ENCODE results near the gene PTPRN2. TPM values are rescaled to one million over a fixed set of nuclear protein-coding genes. Genes with fewer than 3 reads are reported as not detected.

The PTPRN2 gene
- total RNA-seq, 2 donors from 2014 or later = 26.1 to 55.5 TPM

- Histone ChIP-seq H3K4me3 (no peak overlapping the region), H3K4me1 (replicated peaks) (no peaks in the 10 kb centered on the region), H3K9me3 (no peaks in the 10 kb centered on the region), H3K27ac (no peak overlapping the region), H3K36me3 (no peaks in the 10 kb centered on the region), H3K27me3 (replicated peaks; ENCODE audit: insufficient read depth) (no peaks in the 10 kb centered on the region)
- TF ChIP-seq POLR2A (IDR thresholded peaks at IDR 0.05) (no peak), CTCF (IDR thresholded peaks at IDR 0.05) (no peak)
- 85% methylated on average over 20 of the region's 20 CpGs for WGBS
- intact Hi-C loops (cut with DNase I) = no loop called here
- DNase-seq (ENCODE audit: low spot score) = no peak
Measured at GRCh38 chr7:157523766-157524421, 1063.7 kb downstream of the PTPRN2 start.

- no peak for TF ChIP-seq CTCF (IDR thresholded peaks at IDR 0.05)
- TF ChIP-seq POLR2A (IDR thresholded peaks at IDR 0.05) = no peak
- no peak for TF ChIP-seq POLR2AphosphoS5 (IDR thresholded peaks at IDR 0.05)
- Histone ChIP-seq H3K4me1 (replicated peaks) (no peaks in the 10 kb centered on the region), H3K4me3 (no peak overlapping the region), H3K9me3 (no peaks in the 10 kb centered on the region), H3K27ac (no peak overlapping the region), H3K36me3 (no peaks in the 10 kb centered on the region), H3K27me3 (replicated peaks; ENCODE audit: insufficient read depth) (no peaks in the 10 kb centered on the region)
- WGBS = 88% methylated on average over 7 of the region's 13 CpGs
- intact Hi-C loops (cut with DNase I) = no loop called here
- DNase-seq (ENCODE audit: low spot score) = no peak
Measured at GRCh38 chr7:157523371-157523765, 1064.3 kb downstream of the PTPRN2 start.

- TF ChIP-seq CTCF (IDR thresholded peaks at IDR 0.05) (no peak), POLR2A (IDR thresholded peaks at IDR 0.05) (no peak), POLR2AphosphoS5 (IDR thresholded peaks at IDR 0.05) (no peak)
- no peaks in the 10 kb centered on the region for H3K36me3 ChIP-seq
- no peaks in the 10 kb centered on the region for H3K9me3 ChIP-seq
- no peaks in the 10 kb centered on the region for H3K4me1 ChIP-seq (replicated peaks)
- 44% methylated on average over 9 of the region's 9 CpGs for WGBS
- no peak overlapping the region for H3K27ac ChIP-seq
- intact Hi-C loops (cut with DNase I) = no loop called here
- DNase-seq (ENCODE audit: low spot score) = no peak
- no peak overlapping the region for H3K4me3 ChIP-seq
- H3K27me3 ChIP-seq (replicated peaks; ENCODE audit: insufficient read depth) = no peaks in the 10 kb centered on the region
Measured at GRCh38 chr7:157522954-157523353, 1064.7 kb downstream of the PTPRN2 start.

GRCh38 chr7:157522189-157522588, 1065.4 kb downstream of the PTPRN2 start:
- no peak for TF ChIP-seq POLR2A (IDR thresholded peaks at IDR 0.05)
- no peak for TF ChIP-seq POLR2AphosphoS5 (IDR thresholded peaks at IDR 0.05)
- no peak for TF ChIP-seq CTCF (IDR thresholded peaks at IDR 0.05)
- 88% methylated on average over 18 of the region's 18 CpGs for WGBS
- H3K27me3 ChIP-seq (replicated peaks; ENCODE audit: insufficient read depth) = no peaks in the 10 kb centered on the region
- no peaks in the 10 kb centered on the region for H3K36me3 ChIP-seq
- no peak for DNase-seq (ENCODE audit: low spot score)
- intact Hi-C loops (cut with DNase I) = no loop called here
- no peak overlapping the region for H3K4me3 ChIP-seq
- no peaks in the 10 kb centered on the region for H3K4me1 ChIP-seq (replicated peaks)
- H3K9me3 ChIP-seq = no peaks in the 10 kb centered on the region
- no peak overlapping the region for H3K27ac ChIP-seq

GRCh38 chr7:157521752-157522151, 1065.9 kb downstream of the PTPRN2 start:
- intact Hi-C loops (cut with DNase I) = no loop called here
- no peak for TF ChIP-seq CTCF (IDR thresholded peaks at IDR 0.05)
- no peak for TF ChIP-seq POLR2AphosphoS5 (IDR thresholded peaks at IDR 0.05)
- TF ChIP-seq POLR2A (IDR thresholded peaks at IDR 0.05) = no peak
- Histone ChIP-seq H3K9me3 (no peaks in the 10 kb centered on the region), H3K4me3 (no peak overlapping the region), H3K4me1 (replicated peaks) (no peaks in the 10 kb centered on the region), H3K27ac (no peak overlapping the region), H3K27me3 (replicated peaks; ENCODE audit: insufficient read depth) (no peaks in the 10 kb centered on the region), H3K36me3 (no peaks in the 10 kb centered on the region)
- DNase-seq (ENCODE audit: low spot score) = no peak
- WGBS = 81% methylated on average over 18 of the region's 18 CpGs
